GDM1 (cell line): Measurements from ENCODE around the gene PON2.

Experiments
- DNase-seq: peaks from one replicate; lab custom pipeline; 2025; lab: John Stamatoyannopoulos, UW

Gene PON2

DNA sequence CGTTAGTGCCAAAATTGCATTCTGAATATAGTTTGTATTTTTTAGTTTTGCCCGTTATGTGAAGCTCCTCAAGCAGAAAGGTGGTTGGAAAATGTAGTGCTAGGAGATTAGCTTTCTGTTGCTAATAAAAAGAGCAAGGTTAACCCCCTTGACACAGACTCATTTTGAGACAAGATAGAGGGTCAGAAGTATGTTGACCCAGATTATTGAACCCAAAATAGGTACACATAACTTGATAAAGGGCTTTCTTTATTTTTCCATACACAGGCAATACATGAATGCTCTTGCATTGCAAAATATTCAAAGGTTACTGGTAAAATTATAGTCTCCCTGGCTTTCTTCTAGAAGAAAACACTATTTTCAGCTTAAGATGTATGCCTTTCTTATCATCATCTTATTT lies 10.0 kb upstream of the PON2 start:
- DNase-seq: no peak

DNA sequence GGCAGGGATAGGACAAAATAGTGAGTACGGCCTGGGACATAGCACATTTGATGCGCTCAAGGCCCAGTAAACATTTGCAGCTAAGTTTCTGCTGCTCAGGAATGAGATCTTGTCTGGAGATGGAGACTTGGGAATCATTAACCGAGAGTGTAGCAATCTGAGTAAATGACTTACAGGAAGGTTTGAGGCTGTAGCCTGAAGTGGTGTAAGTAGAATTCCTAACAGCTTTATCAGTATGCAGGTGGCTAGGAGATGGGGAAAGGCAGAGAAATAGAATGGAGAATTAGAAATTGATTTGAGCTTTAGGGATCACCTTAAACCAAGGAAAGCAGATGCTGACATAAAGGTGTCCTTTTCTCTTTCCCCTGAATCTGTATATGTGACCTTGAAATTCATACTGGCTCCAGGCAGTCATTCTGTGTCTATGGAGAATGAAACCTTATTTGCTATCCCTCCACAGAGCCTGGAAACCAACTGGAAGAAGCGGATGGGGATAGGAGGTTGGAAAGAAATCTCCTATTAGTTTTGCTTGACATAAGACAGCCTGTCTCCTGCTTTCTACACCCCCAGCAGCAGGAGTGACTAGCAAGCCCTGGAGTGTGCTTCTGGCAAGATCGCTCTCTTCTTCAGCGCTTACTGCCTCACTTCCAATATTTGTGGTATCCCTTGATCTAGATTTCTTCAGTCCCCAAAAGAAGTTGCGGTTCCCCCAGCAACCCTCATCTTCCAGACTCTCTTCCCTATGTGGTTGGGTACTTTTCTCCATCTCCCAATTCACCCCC lies 6.4 kb upstream of the PON2 start:
- DNase-seq: no peak

DNA sequence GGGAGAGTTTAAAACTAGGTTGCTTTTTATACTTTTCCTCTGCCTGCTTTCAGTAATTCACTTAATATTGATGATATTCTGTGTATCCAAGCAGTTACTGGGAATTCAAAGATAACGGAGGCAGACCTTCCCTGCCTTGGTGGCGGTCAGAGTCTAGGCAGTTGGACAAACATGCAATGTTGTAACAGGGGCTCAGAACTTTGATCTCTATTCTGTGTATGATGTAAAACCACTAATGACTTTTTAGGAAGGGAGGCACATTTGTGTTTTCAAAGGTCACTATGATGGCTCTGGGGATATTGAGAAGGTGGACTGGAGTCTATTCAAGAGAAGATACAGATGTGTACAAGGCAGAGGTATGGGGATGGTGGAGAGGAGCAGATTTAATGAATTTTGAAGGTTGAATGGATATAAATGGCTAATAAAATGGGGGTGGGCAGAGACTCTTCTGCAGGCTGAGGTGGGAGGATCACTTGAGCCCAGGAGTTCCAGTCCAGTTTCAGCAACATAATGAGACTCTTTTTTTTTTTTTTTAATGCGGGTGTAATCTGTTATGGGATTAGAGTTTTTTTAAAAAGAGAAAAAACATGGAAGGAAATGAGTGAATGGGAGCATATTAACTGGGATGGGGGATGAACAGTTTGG lies 5.7 kb upstream of the PON2 start:
- DNase-seq: no peak

DNA sequence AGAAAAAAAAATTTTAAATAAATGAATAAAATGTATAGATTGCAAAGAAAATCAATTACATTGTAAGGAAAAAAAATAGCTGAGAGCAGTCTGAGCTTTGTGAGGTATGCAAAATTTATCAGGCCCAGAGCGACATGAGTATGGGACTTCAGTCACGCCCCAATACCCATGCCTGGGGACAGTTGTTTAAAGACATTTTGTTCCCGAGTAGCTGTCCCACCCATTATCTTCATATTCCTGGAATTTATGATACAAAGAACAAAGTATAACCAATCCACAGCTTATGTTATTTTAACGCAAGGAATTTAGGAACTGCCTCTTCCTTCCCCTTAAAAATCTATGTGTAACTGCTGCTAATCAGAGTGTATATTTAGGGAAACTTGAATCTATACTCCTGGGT lies 1.6 kb upstream of the PON2 start:
- DNase-seq: no peak

DNA sequence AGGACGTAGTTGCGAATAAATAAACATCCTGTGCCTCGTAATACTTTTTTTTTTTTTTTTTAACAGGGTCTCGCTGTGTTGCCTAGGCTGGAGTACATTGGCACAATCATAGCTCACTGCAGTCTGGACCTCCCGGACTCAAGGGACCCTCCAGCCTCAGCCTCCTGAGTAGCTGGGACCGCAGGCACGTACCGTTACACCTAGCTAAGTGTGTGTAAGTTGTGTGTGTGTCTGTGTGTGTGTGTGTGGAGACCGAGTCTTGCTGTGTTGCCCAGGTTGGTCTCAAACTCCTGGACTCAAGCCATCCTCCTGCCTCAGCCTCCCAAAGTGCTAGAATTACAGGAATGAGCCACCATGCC lies 573 bp upstream of the PON2 start:
- DNase-seq: no peak

DNA sequence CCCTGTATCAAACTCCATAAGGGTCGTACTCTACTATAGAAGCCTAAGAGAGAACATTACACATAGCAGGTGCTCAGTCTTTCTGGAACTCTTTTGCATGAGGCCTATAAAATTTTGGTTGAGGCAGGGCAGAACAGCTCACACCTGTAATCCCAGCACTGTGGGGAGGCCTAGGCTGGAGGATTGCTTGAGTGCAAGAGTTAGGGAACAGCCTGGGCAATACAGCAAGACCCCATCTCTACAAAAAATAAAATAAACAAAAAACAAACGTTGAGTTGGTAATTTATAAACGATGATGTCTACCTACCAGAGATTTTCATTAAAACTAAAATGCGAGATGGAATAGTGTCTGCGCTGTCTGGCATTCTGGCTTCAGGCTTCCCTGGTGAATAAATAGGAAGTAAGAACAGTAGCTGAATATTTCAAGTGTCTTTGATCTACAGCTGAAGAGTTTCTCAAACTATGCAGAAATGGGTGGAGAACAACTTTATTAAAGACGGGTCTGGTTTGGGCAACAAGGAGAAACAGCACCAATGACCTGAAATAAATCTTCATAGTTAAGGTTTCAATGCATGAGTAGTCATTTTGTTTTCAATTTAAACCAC lies 774 bp downstream of the PON2 start:
- no peak for DNase-seq

DNA sequence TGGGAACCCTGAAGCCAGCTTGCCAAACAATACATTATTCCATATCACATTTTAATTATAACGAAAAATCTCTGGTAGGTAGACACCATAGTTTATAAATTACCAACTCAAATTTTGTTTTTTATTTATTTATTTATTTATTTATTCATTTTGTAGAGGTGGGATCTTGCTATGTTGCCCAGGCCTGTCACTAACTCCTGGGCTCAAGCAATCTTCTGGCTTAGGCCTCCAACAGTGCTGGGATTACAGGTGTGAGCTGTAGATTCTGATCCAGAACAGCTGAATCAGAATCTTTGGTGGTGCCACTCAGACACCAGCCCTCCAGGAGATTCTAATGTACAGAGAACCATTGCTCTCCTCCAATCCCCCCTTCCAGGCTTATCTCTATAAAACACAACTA lies 1.7 kb downstream of the PON2 start:
- no peak for DNase-seq

DNA sequence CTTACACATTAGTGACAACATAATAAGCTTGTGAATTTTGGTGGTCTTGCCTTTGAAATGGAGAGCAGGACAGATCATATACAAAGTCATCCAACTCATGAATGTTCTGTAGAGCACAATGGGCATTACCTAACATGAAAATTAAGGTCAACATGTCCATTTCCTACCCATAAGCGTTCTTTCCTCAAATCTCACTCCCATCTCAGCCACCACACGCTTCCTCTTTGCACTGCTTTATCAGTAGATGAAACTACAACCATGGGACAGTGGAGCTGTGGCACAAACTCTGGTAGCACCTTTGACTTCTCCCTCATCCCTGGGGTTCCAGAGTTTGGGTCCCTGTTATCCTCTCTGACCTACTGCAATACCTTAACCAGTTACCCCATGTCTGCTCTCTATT lies 2.2 kb downstream of the PON2 start:
- DNase-seq: no peak

DNA sequence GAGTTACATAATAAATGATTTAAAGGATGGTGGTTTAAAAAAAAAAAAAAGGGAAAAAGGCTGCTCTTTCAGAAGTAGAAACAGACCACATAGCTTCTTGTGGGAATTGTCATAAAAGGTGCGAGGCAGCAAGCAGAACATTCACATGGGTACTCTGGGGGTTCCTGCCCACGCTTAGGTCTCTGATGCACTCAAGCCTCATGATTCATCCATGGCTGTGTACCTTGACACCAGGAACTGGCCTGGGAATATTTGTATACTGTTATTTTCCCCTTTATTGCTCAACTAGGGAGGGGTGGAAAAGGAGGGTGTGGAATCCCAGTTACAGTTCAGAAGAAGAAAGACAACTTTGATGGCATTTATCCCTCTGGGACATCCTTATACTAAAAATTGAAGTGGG lies 4.0 kb downstream of the PON2 start:
- no peak for DNase-seq

DNA sequence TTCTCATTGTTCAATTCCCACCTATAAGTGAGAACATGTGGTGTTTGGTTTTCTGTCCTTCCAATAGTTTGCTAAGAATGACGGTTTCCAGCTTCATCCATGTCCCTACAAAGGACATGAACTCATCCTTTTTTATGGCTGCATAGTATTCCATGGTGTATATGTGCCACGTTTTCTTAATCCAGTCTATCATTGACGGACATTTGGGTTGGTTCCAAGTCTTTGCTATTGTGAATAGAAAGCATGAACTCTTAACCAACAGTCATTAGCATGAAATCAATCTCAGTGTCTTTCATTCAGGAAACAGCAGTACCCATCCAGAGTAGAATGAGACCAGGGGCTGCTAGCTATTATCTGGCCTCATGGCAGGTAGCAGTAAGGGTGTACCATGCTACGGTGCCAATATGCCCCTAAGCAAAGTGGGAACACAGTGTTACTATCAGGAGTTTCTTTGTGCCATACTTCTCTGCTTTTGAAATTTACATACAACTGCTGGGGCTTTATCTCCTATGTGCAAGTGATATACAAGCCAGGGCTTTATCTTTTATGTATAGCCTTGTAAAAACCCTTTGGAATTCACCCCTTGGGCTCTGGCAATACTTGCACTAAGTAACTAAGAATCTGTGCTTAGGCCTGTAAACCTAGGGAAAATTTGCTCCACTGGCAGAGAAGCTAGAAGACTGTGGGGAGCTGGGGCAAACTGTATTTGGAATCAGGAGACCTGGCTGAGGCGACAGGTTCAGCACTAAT lies 5.4 kb downstream of the PON2 start:
- no peak for DNase-seq

DNA sequence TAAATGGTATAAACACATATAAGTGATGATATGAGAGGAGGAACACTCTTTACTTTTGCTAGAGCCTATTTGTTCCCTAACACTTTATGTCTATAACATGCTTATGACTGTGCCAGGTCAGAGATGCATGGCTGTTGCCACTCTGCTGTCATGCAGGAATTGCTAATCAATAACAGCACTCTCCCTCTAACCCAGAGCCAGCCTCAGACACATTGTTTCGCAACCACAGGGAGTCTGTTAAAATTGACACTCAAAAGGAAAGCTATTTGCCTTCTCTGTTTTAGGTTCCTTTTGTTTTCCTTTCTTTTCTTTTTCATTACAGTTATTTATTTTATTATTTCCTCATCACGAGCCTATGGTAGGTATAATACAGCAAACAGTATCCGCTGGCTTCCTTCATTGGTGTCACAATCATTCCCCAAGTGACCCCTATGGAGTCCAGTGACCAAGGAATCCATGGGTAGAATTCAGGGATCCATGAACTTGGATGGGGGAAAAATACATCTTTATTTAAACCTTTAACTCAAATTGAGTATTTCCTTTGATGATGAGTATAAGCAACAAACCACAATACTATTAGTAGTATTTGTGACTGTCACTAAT lies 6.8 kb downstream of the PON2 start:
- DNase-seq: no peak

DNA sequence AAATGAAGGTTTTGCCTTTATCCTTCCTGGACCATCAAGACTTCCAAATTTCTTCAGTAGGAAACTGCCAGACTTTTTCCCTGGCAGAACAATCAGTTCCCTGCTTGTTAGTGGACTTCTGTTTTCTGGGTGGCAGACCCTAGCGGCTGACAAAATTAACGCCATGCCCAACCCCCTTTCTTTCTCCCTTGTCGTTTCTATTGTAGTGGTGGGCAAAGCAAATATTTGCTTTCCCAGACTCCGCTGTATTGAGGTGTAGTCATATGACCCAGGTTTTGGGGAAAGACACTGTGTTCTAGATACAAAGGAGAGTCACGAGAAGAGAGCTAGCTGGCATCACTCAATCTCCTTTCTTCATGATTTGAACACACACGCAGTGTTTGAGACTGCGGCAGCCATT lies 7.7 kb downstream of the PON2 start:
- DNase-seq: no peak

DNA sequence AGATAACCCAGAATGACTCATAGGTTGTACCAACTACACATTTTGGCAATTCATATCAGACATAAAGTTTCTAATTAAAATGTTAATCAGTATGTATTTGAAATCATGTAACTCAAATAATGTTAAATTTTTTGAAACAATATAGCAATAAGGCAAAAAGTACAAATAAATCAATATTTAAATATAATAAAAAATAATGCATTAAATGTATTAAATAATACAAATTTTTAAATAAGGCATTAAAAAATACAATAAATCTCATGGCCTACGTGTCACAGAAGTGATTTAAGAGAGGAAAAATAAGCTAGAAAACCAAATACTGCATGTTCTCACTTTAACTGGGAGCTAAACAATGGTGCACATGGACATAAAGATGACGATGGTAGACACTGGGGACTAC lies 9.1 kb downstream of the PON2 start:
- no peak for DNase-seq

DNA sequence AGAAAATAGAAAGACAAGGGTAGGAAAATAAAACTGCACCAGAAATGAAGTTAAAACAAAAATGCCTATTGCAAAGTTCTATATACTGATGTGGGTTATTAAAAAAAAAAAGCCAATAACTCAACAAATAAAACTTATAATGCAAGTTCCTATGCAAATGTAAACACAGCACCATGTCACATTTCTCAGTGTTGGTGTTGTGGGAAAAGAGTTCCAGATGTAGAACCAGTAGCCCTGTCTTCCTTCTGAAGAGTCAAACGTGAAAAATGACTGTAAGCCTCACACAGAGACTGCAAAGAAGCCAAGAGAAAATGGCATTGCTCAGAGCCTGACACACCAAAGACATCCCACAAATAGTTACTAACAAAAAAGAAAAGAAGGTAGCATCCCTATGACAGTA lies 10.1 kb downstream of the PON2 start:
- no peak for DNase-seq

DNA sequence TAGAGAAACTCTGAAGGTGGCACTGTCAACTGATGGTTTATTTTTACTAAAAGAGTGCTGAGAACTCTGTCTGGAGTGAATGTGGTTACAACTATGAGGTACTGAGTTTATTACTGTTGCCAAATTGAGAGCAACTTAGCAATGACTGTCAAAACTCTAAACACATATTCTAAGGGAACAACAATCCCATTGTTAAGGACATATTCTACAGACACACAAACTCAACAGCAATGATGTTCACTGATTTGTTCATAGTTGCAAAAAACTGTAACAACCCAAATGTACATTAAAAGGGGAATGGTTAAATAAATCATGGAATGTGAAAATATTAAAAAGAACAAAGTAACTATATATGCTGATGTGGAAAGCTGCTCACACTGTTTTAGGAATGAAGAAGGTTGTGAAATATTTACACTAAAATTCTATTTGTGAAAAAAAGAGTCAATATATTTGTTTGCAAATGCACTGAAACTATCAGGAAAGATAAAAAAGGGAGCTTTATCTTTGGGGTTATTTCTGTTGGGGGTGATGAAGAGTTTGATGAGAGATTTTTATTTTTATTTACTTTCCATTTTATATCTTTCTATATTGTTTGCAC lies 12.9 kb downstream of the PON2 start:
- no peak for DNase-seq

DNA sequence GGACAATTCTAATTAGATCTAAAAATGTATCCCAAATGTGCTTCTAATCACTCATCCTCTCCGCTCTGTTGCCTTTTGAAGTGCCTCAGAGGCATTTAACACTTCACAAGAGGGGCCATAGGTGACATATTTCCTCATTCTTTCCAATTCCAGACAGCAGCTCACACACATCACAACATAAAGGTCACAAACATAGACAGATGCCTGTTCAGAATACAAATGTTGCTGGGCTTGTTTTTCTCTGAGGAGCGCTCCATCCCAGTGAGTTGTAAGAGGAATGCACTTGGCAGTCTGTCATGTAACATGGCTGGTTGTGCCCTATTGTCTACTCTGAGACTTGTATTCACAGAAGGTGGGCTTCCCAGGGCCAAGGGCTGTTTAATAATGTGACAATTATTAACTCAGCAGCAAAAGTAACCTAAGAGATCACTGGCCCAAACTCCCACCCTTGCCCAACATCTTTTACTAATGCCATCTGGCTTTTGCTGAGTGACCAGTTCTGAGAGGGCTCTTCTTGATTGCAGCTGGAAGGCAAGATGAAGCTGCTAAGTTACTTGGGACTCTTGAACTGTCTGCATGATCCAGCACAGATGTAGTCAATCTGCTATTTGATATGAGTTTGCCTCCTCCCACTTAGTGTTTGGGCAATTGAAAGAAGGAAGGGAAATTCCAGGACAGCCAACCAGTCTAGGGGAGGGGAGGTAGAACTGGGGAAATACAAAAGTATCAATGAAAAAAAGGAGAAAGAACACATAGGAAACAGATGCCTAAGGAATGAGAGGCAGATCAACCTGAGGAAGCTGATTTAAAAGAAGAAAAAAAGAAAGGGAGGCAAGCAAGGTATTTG lies 13.6 kb downstream of the PON2 start:
- DNase-seq: no peak

DNA sequence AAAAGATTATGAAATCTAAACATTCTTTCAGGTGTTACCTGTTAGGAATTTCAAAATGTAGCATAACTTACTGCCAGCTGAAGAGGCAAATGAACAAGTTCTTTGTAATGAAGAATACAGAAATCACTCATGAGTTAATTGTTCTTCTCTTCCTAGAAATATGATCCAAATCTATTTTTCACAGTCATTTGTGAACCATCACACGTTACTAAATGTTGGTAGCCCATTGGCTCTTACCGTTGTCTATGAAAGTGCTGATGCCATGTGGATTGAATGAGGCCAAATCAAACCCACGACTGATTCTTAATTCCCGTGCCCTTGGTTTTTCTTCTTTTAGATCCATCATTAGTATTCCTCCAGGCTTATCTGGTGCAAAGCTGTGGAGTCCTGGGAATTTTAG lies 22.8 kb downstream of the PON2 start:
- DNase-seq: no peak

DNA sequence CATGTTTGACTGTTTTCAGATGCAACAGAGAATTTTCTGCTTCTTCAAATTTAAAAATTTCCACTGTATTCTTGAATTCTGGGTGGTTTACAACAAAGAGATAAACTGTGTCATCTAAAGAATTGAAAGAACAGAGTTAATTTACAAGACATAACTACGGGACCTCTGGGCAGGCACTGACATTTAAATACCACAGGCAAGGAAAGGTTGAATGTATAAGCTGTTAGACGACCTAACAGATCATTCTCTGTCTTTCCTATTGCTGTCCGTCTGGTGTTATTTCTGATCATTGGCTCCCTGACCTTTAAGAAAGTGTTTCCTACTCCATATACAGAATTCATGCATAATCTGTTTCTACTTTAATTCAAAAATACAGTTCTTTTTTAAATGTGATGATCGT lies 23.2 kb downstream of the PON2 start:
- DNase-seq: no peak

DNA sequence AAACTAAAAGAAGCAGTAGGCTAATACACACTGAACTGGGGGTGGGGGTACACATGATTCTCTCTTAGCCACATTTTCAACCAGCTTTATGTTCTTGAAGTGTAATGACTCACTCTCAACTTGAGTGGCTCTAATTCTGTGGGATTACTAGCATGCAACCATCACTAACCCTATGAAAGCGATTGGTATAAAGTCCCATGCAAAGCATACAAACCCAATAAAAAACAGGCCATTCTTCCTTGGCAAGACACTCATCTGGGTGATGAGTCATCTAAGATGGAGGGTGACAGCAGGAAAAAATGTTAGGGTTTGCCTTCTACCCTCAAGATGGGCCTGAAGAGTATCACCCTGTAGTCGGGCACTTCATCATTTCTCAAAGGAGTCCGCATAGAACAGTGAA lies 23.8 kb downstream of the PON2 start:
- DNase-seq: no peak

DNA sequence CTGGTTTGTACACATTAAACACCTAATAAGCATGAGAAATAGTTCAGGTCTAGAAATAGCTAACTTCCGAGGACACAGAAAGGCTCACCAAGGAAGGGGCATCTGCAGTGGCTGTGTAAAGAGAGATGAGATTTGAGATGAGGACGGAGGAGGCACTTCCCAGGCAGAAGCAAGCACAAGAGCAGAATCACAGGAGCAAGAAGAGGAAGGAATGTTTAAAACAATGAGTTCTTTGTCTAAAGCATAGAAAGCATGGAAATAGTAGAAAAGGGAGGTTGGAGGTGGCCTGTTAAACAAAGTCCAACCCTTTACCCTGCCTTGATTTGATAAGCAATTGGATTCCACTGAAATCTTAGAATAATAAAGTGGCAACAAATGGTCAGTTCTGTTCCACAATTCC lies 27.1 kb downstream of the PON2 start:
- DNase-seq: no peak

DNA sequence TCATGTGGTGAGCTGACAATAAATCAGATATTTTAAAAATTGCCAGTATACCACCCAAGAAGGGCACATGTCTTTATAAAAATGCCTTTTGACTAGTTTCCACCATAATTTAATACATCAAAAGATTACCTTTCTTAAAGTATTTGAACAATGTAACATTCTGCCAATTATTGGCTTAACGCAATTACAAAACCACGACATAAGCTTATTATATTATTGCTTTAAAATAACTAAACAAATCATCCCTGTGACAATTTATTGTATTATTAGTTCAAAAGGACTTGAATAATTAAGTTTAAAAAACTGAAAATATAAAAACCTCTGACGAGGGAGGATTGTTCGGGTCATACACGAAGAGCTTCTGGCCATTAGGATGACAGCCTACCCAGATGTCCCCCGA lies 29.0 kb downstream of the PON2 start:
- no peak for DNase-seq
